ENCODE results near the gene FGF12.

DNA sequence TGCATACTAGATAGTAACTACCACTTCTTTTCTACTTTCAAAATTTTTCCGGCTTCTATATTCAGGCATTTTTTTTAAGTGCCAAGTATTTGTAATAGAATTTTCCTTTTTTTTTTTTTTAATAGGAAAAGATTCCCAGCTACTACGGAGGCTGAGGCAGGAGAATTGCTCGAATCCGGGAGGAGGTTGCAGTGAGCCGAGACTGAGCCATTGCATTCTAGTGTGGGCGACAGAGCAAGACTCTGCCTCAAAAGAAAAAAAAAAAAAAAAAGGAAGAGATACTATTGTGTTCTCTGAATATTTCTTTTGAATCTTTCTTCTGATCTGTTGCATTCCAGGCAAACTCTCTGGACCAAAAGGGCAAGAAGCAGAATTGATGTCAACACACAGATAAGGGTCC lies 557.3 kb downstream of the FGF12 start:
- TF ChIP-seq, protein P1, sequence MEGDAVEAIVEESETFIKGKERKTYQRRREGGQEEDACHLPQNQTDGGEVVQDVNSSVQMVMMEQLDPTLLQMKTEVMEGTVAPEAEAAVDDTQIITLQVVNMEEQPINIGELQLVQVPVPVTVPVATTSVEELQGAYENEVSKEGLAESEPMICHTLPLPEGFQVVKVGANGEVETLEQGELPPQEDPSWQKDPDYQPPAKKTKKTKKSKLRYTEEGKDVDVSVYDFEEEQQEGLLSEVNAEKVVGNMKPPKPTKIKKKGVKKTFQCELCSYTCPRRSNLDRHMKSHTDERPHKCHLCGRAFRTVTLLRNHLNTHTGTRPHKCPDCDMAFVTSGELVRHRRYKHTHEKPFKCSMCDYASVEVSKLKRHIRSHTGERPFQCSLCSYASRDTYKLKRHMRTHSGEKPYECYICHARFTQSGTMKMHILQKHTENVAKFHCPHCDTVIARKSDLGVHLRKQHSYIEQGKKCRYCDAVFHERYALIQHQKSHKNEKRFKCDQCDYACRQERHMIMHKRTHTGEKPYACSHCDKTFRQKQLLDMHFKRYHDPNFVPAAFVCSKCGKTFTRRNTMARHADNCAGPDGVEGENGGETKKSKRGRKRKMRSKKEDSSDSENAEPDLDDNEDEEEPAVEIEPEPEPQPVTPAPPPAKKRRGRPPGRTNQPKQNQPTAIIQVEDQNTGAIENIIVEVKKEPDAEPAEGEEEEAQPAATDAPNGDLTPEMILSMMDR (IDR thresholded peaks at IDR 0.05; ENCODE audit: low read length), result no peak
- no peak for TF ChIP-seq EZH2 (IDR thresholded peaks at IDR 0.05; ENCODE audit: borderline replicate concordance, low read length)
